ENCODE measurements around the gene ADCY1.
"Not testable (repeated sequence)": the region's sequence is repeated elsewhere in the genome, so short reads cannot be mapped to it uniquely, and the experiment has no call there.

The ADCY1 gene

GRCh38 chr7:45573661-45574415 is at the start of gene ADCY1:
ADCY1 (plus strand) TSS chr7:45574368; CDS start chr7:45574544, 176 bp downstream.
- DNase-seq: no peak

DNA sequence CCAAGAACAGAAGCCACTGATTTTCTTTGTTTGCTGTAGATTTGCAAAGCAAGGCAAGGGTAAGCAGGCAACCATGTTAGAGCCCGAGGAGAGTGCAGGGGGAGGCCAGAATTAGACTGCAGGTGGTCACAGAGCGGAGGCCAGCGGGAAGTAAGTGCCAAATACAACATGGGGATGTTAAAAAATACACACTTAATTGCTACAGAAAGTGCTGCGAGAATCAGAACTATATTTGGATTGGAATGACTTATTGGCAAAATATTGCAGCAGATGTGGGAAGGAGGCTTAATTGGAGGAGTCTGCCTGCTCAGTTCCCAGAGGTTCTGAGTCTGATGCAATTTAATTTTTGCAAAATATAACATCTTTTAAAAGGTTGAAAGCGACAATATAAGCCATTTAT is 49.7 kb upstream of the ADCY1 start:
- DNase-seq: no peak

DNA sequence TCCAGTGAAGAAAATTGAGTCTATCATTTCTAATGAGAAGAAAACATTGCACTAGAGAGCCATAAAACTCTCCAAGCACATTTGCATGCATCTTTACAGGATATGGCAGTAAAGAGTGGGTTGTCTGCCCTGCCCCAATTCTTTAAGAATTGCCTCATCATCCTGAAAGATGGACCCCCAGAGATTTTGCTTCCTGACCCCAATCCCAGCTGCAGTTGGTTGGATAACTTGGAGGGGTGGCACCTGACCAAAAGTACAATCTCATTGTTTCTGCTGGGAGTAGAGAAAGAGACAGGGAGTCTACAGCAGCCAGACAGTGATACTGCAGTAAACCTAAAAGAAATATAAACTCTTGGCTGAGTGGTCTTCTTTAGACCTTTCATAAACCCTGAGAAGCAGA is 49.1 kb upstream of the ADCY1 start:
- no peak for DNase-seq

GRCh38 chr7:45543473-45543872 is 30.7 kb upstream of the ADCY1 start:
- no peak for DNase-seq

DNA sequence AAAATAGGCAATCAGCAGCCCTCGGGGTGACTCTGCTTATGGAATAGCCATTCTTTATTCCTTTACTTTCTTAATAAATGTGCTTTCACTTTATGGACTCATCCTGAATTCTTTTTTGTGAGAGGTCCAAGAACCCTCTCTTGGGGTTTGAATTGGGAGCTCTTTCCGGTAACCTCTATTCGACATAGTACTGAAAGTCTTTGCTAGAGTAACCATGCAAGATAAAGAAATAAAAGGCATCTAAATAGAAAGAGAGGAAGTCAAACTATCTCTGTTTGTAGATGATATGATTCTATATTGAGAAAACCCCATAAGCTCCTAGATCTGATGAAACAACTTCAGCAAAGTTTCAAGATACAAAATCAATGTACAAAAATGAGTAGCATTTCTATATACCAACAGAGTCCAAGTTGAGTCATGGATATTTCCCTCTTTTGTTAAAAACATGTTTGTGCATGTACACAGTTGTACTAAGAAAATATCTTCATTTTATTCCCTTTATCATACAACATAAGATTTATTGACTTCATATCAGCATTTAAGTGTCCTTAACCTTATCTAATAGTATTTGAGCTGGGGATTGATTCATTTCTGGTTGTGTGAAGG is 29.0 kb upstream of the ADCY1 start:
- DNase-seq: not testable (repeated sequence)

- DNase-seq: not testable (repeated sequence)
These were observed 25.3 kb upstream of the ADCY1 start for GRCh38 chr7:45548917-45549316.

- DNase-seq: no peak
These were observed 10.8 kb upstream of the ADCY1 start for GRCh38 chr7:45563401-45563800.

GRCh38 chr7:45563941-45564461 is 10.2 kb upstream of the ADCY1 start:
- DNase-seq: no peak

- no peak for DNase-seq
These were observed 9.7 kb upstream of the ADCY1 start for GRCh38 chr7:45564485-45564884.

GRCh38 chr7:45564886-45565455 is 9.2 kb upstream of the ADCY1 start:
- no peak for DNase-seq

GRCh38 chr7:45566386-45566785 is 7.8 kb upstream of the ADCY1 start:
- no peak for DNase-seq

DNA sequence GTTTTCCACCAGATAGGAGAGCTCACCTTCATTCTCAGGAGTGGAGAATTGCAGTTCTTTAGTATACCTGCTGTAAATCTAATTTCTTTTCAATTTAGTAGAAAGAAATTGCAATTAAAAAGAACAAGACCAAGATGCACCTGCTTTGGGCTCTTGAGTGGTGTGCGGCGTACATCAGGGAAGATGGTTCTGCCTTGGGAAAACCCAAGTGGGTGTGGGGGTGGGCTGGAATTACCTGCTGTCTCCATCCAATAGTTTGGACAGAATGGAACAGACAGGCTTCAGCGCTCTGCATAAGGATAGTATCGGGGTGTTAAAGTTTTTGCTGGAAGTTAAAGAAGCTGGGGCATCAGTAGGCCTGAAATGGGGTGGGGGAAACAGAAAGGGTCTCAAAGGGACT is 7.2 kb upstream of the ADCY1 start:
- DNase-seq: no peak

- no peak for DNase-seq
These were observed 6.5 kb upstream of the ADCY1 start for GRCh38 chr7:45567713-45568112.

DNA sequence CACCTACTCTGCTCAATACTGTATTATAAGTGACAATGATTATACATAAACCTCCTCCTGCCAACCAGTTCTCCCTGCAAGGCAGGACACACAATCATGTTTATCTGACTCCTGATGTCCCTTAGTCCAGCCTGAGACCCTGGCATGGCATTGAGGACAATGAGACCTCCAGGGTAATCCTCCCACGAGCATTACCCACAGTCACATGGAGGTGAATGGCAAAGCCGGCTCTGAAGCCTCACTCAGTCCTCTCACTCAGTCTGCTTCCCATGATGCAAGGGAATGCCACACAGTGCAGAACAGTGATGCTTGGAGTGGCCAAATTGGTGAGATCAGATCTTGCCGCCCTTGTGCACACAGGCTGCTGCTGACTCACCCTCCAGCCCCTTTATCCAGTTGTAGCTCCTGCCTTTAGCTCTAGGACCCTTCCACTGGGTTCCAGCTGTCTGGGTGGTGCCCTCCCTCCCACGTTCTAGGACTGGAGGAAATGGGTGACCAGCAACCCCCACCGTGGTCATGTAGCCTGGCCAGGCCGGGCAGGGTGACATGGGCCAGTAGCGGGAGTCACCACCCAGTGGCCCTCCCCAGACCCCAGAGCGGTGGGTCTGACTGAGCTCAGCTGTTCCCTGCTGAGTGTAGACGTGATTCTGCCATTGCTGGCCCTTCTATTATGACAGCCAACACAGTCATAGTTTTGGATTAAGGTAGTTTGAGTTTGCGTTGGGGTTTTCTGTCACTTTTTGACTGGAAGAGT is 5.5 kb upstream of the ADCY1 start:
- no peak for DNase-seq

DNA sequence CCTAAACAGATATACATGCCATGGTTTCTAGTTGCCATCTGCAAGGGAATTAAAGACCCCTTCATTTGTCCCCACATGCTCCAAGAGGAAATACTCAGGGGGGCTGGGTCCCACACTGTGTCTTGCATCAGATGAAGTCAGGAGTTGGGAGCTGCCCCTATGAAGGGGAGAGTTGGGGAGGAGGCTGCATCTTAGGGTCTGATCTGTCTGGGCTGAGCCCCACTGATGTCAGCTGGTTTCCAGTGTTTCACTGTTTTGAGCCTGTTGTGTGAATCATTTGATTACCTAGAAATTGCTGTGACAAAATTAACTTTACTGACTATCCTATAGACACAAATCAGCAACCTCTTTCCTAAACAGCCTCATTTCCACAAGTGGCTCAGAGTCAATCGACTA is 4.9 kb upstream of the ADCY1 start:
- DNase-seq: no peak

DNA sequence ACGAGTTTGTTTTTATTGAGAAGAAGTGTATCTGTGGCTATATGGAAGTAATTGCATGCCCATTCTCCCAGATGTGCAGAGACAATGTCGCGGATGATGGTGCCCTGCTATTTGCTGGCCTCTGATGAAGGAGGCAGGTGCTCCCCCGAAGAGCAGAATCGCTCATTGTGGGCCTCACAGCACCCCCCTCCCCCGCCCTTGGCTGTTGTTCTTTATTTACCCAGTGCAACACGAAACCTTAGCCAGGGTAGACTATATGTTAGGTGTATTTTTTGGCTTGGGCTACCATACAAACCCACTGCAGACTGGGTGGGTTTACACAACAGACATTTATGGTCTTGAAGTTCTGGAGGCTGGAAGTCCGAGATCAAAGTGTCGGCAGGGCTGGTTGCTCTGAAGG is 3.4 kb upstream of the ADCY1 start:
- DNase-seq: no peak

DNA sequence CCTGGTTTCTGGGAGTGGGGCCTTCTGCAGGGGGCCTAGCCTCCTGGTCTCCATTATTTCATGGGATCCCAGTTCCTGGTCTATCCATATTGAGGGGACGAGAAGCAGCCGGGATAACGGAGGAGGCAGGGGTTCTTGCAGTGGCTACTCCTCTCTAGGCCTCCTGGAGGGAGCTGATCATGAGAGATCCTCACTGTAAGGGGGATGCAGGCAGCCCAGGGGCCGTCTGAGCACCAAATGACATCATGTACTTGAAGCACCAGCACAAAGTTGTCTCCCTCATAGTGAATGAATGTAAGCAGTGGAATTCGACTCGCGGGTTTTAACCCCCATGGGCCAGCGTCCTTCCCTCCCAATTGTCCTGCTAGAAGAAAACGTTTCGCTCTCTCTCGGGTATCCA is 964 bp upstream of the ADCY1 start:
- DNase-seq: no peak

DNA sequence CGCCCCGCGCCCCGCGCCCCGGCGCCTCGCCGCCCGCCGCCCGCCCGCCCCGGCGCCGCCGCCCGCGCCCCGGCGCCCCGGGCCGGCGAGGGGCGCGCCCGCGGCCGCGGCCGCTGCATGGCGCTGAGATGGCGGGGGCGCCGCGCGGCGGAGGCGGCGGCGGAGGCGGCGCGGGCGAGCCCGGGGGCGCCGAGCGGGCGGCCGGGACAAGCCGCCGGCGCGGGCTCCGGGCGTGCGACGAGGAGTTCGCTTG is 174 bp downstream of the ADCY1 start:
- DNase-seq: no peak

GRCh38 chr7:45574669-45575500 is 717 bp downstream of the ADCY1 start:
- DNase-seq: no peak

- no peak for DNase-seq
These were observed 1.5 kb downstream of the ADCY1 start for GRCh38 chr7:45575501-45576248.

DNA sequence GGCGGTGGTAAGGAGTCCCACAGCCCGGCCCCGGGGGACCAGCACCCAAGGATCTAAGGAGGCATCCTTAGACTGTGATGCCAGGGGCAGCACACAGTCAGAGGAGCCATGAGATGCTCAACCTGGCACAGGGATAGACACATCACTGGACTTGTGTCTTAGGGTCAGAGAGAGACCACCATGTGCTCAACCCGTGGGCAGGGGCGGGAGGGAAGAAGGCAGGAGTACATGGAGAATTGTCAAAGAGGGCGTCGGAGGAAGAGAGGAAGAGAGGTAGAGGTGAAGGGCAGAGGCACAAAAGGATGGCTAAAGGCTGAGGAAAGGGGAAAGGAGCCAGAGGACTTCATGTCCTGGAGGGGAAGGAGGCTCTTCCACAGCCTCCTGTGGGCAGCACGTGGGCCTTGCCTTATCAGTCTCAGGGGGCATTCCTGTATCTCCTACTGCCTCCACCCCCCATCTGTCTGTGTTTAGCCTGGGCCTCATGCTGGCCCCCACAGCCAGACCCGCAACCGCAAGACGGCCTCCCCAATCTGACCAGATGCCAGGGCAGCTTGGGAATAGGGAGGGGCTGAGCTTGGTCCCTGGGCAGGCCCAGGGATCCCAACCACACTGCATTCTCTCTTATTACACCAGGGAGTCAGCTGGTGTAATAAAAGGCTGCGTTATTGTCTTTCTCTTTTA is 2.2 kb downstream of the ADCY1 start:
- DNase-seq: no peak

Measured in CD4-positive, alpha-beta T cell treated with Interferon alpha-2 for 1 hour (primary cell).